A549 treated with Mapracorat at 1 μM for 4 hours (cell line): ENCODE data around the gene TAF11L11. TPM values are rescaled to one million over a fixed set of nuclear protein-coding genes. Genes with fewer than 3 reads are reported as not detected.

Source experiments
- total RNA-seq: library from RNA; stranded (reverse); fragments of 200-300 nt; extraction: Qiagen RNA extraction; gene quantifications from 5 replicates; pipeline ENCODE4 v1.2.3, GENCODE V29; 2022

Gene TAF11L11
- total RNA-seq = 0.11 to 0.15 TPM in 2 of 5 replicates, not detected in the others

DNA sequence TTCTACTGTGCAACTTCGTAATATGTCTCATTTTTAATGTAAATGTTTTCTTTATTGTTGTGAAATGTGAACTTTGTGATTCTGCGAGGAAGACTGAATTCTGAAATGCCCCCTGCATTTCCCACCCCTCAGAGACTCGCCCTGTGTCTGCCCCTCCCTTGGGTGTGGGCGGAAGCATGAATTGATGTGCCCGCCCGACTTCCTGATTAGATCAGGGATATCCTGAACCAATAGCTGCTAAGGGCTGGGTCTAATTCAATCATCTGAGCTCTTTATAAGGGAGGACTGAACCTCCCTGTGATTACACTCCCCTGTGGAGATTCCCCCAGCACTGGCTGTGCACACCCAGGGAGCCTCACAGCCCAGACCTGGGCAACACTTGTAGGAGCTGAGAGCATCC is at the start of gene TAF11L11:
Gene TAF11L11 (plus strand): TSS at position 304 of the 400 bp plus-strand sequence.

DNA sequence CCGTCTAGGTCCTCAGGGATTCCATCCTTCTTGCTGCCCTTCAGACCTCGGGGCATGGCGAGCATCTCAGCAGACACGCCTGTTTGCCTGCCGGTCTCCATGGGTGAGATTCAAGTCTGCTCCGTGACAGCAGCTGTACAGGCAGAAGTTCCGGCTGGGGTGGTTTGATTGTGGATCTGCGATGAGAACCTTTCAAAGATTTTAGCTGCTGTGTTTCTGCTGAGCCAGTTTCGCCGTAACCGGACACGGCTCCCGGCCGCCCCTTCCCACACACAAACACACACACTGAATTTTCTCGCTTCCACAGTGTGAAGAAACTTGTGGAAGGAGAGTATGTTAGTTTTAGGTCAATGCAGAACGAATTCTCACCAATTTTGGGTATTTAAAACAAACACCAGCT is 18.3 kb upstream of the TAF11L11 start, which contains the start of gene TAF11L7:
Gene TAF11L7 (minus strand): TSS at position 101 of the 400 bp plus-strand sequence.

DNA sequence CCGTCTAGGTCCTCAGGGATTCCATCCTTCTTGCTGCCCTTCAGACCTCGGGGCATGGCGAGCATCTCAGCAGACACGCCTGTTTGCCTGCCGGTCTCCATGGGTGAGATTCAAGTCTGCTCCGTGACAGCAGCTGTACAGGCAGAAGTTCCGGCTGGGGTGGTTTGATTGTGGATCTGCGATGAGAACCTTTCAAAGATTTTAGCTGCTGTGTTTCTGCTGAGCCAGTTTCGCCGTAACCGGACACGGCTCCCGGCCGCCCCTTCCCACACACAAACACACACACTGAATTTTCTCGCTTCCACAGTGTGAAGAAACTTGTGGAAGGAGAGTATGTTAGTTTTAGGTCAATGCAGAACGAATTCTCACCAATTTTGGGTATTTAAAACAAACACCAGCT is 13.1 kb upstream of the TAF11L11 start, which contains the start of gene TAF11L8:
Gene TAF11L8 (minus strand): TSS at position 101 of the 400 bp plus-strand sequence.

DNA sequence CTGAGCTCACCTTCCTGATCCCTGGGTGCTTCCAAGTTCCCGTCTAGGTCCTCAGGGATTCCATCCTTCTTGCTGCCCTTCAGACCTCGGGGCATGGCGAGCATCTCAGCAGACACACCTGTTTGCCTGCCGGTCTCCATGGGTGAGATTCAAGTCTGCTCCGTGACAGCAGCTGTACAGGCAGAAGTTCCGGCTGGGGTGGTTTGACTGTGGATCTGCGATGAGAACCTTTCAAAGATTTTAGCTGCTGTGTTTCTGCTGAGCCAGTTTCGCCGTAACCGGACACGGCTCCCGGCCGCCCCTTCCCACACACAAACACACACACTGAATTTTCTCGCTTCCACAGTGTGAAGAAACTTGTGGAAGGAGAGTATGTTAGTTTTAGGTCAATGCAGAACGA is 9.7 kb upstream of the TAF11L11 start, which contains the start of gene TAF11L9:
Gene TAF11L9 (minus strand): TSS at position 140 of the 400 bp plus-strand sequence.

DNA sequence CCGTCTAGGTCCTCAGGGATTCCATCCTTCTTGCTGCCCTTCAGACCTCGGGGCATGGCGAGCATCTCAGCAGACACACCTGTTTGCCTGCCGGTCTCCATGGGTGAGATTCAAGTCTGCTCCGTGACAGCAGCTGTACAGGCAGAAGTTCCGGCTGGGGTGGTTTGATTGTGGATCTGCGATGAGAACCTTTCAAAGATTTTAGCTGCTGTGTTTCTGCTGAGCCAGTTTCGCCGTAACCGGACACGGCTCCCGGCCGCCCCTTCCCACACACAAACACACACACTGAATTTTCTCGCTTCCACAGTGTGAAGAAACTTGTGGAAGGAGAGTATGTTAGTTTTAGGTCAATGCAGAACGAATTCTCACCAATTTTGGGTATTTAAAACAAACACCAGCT is 6.3 kb upstream of the TAF11L11 start, which contains the start of gene TAF11L10:
Gene TAF11L10 (minus strand): TSS at position 101 of the 400 bp plus-strand sequence.

DNA sequence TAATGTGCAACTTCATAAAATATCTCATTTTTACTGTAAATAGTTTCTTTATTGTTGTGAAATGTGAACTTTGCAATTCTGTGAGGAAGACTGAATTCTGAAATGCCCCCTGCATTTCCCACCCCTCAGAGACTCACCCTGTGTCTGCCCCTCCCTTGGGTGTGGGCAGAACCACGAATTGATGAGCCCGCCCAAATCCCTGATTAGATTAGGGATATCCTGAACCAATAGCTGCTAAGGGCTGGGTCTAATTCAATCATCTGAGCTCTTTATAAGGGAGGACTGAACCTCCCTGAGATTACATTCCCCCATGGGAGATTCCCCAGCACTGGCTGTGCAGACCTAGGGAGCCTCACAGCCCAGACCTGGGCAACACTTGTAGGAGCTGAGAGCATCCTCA is 6.1 kb downstream of the TAF11L11 start, which contains the start of gene TAF11L12:
Gene TAF11L12 (plus strand): TSS at position 301 of the 400 bp plus-strand sequence.

DNA sequence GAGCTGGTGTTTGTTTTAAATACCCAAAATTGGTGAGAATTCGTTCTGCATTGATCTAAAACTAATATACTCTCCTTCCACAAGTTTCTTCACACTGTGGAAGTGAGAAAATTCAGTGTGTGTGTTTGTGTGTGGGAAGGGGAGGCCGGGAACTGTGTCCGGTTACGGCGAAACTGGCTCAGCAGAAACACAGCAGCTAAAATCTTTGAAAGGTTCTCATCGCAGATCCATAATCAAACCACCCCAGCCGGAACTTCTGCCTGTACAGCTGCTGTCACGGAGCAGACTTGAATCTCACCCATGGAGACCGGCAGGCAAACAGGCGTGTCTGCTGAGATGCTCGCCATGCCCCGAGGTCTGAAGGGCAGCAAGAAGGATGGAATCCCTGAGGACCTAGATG is 27.8 kb downstream of the TAF11L11 start, which contains the start of gene TAF11L13:
Gene TAF11L13 (plus strand): TSS at position 301 of the 400 bp plus-strand sequence.

DNA sequence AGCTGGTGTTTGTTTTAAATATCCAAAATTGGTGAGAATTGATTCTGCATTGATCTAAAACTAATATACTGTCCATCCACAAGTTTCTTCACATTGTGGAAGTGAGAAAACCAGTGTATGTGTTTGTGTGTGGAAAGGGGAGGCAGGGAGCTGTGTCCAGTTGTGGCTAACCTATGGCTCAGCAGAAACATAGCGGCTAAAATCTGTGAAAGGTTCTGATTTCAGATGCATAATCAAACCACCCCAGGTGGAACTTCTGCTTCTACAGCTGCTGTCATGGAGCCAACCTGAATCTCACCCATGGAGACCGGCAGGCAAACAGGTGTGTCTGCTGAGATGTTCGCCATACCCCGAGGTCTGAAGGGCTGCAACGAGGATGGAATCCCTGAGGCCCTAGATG is 30.2 kb downstream of the TAF11L11 start, which contains the start of gene TAF11L14:
Gene TAF11L14 (plus strand): TSS at position 301 of the 400 bp plus-strand sequence.

Other genes starting within 250 kb of the TAF11L11 start
- gene TAF11L2, start 106.0 kb upstream of the TAF11L11 start, total RNA-seq = not detected in 5 replicates
- not detected in 5 replicates for gene TAF11L3, start 85.8 kb upstream of the TAF11L11 start, total RNA-seq
- gene TAF11L4, start 82.4 kb upstream of the TAF11L11 start, total RNA-seq = not detected in 5 replicates
- gene TAF11L5, start 78.9 kb upstream of the TAF11L11 start, total RNA-seq = not detected in 5 replicates
- not detected in 5 replicates for gene TAF11L6, start 75.5 kb upstream of the TAF11L11 start, total RNA-seq
- not detected in 5 replicates for gene TAF11L7, start 18.4 kb upstream of the TAF11L11 start, total RNA-seq
- not detected in 5 replicates for gene TAF11L8, start 13.2 kb upstream of the TAF11L11 start, total RNA-seq
- not detected in 5 replicates for gene TAF11L9, start 9.8 kb upstream of the TAF11L11 start, total RNA-seq
- not detected in 5 replicates for gene TAF11L10, start 6.4 kb upstream of the TAF11L11 start, total RNA-seq
- not detected in 5 replicates for gene TAF11L12, start 6.2 kb downstream of the TAF11L11 start, total RNA-seq
- gene TAF11L13, start 27.9 kb downstream of the TAF11L11 start, total RNA-seq = not detected in 5 replicates
- gene TAF11L14, start 30.3 kb downstream of the TAF11L11 start, total RNA-seq = not detected in 5 replicates